Lung (tissue), 12 donors: ENCODE measurements around the gene GYS1. TPM values are rescaled to one million over a fixed set of nuclear protein-coding genes. Genes with fewer than 3 reads are reported as not detected.

Source experiments
- ATAC-seq: fragments of 200-7000 bp; cut with Tn5 transposase; one replicate; pipeline ENCODE4 v1.9.1; 2020; ENCODE audit warnings: moderate number of reproducible peaks; ENCODE audit not compliant: insufficient read depth, low FRiP score
- DNase-seq, 3 donors: peaks; one replicate each; pipeline ENCODE4 v3.0.0-alpha.2; 2013 to 2017
- H3K27ac ChIP-seq, 2 donors: one replicate each; pipeline ENCODE4 v1.5.1; 2013; ENCODE audit warnings: mild to moderate bottlenecking in 2 of 2, moderate library complexity in 2 of 2, control low read depth in 1 of 2, inconsistent platforms in 1 of 2, low read depth in 1 of 2, low read length in 1 of 2
- H3K27me3 ChIP-seq, 3 donors: one replicate each; pipeline ENCODE4 v1.5.1; 2013; ENCODE audit warnings: low read length in 2 of 3; ENCODE audit not compliant: control insufficient read depth in 3 of 3, insufficient read depth in 3 of 3
- H3K36me3 ChIP-seq, 4 donors: one replicate each; pipeline ENCODE4 v1.5.1; 2013; ENCODE audit warnings: low read length in 4 of 4, mild to moderate bottlenecking in 1 of 4, moderate library complexity in 1 of 4; ENCODE audit not compliant: control insufficient read depth in 4 of 4, insufficient read depth in 4 of 4
- H3K4me1 ChIP-seq, 5 donors: one replicate each; pipeline ENCODE4 v1.5.1; 2013; ENCODE audit warnings: low read length in 5 of 5, mild to moderate bottlenecking in 2 of 5, moderate library complexity in 1 of 5; ENCODE audit not compliant: control insufficient read depth in 5 of 5, insufficient read depth in 5 of 5
- H3K4me3 ChIP-seq: one replicate; pipeline ENCODE4 v1.5.1; 2013; ENCODE audit warnings: mild to moderate bottlenecking, control low read depth, moderate library complexity
- H3K9ac ChIP-seq, 2 donors: one replicate each; pipeline ENCODE4 v1.5.1; 2013; ENCODE audit warnings: low read length in 2 of 2, control low read depth in 1 of 2; ENCODE audit not compliant: insufficient read depth in 1 of 2
- H3K9me3 ChIP-seq, 4 donors: one replicate each; pipeline ENCODE4 v1.5.1; 2013; ENCODE audit warnings: low read length in 3 of 4, mild to moderate bottlenecking in 1 of 4, moderate library complexity in 1 of 4; ENCODE audit not compliant: control insufficient read depth in 4 of 4, insufficient read depth in 3 of 4
- WGBS, 2 donors: extraction: QIAGEN DNeasy Blood & Tissue Kit; methylation state at CpG; one replicate each; pipeline ENCODE4 v1.1.7; 2013; 5-methylcytosine and 5-hydroxymethylcytosine counted together
- polyA plus RNA-seq, 2 donors: library from polyadenylated mRNA; stranded (reverse); fragments of 200-250 nt; gene quantifications; one replicate each; pipeline ENCODE4 v1.2.1, GENCODE V29; 2013
- total RNA-seq, 2 donors: library from RNA; depleted of rRNA in 1 of 2; stranded (reverse); fragments of >200 nt in 1 of 2; gene quantifications; one replicate each; pipeline ENCODE4 v1.2.1, GENCODE V29; 2014 to 2021
- TF ChIP-seq, protein P1 (sequence below): IDR thresholded peaks from 2 replicates; pipeline ENCODE4 v1.5.1; 2012; ENCODE audit warnings: mild to moderate bottlenecking; ENCODE audit errors: control extremely low read depth, extremely low read depth
- donor health status: control.
- donor health status: control.
- donor health status: Bipolar disorder and iron deficiency.
- donor health status: healthy.
- donor health status: DM: yes; HTN: yes; CAD: no.

The GYS1 gene
- total and polyA plus RNA-seq, 4 donors = 22.7 to 49.7 (median 31.9) TPM

DNA sequence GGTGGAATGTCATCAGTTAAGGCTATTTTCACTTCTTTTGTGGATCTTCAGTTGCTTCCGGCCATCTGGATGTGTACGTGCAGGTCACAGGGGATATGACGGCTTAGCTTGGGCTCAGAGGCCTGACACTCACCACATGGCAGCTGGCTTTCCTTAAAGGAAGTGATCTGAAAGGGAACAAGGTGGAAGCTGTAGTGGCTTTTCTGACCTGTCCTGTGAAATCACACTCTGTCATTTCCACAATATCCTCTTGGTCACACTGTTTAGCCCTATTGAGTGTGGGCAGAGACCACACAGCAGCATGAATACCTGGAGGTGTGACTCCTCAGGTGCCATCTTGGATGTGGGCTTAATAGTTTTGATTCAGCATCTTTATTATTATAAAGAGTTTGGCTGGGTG is 43.0 kb downstream of the GYS1 start:
- H3K9ac ChIP-seq = no peak overlapping the region
- H3K36me3 ChIP-seq = no peaks in the 10 kb centered on the region
- no peak overlapping the region for H3K27ac ChIP-seq
- H3K9me3 ChIP-seq = no peaks in the 10 kb centered on the region
- ATAC-seq (no peak), DNase-seq (peak in 2 of 3 donors; percentile 38 to 55)
- TF ChIP-seq, protein P1, sequence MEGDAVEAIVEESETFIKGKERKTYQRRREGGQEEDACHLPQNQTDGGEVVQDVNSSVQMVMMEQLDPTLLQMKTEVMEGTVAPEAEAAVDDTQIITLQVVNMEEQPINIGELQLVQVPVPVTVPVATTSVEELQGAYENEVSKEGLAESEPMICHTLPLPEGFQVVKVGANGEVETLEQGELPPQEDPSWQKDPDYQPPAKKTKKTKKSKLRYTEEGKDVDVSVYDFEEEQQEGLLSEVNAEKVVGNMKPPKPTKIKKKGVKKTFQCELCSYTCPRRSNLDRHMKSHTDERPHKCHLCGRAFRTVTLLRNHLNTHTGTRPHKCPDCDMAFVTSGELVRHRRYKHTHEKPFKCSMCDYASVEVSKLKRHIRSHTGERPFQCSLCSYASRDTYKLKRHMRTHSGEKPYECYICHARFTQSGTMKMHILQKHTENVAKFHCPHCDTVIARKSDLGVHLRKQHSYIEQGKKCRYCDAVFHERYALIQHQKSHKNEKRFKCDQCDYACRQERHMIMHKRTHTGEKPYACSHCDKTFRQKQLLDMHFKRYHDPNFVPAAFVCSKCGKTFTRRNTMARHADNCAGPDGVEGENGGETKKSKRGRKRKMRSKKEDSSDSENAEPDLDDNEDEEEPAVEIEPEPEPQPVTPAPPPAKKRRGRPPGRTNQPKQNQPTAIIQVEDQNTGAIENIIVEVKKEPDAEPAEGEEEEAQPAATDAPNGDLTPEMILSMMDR = no peak
- H3K4me1 ChIP-seq = peaks cover 0 to 2% (median 0%) of the 10 kb centered on the region in 5 donors
- WGBS, 2 donors = 60 to 74% methylated on average over 3 of the region's 3 CpGs
- no peak overlapping the region for H3K4me3 ChIP-seq
- H3K27me3 ChIP-seq = no peaks in the 10 kb centered on the region

DNA sequence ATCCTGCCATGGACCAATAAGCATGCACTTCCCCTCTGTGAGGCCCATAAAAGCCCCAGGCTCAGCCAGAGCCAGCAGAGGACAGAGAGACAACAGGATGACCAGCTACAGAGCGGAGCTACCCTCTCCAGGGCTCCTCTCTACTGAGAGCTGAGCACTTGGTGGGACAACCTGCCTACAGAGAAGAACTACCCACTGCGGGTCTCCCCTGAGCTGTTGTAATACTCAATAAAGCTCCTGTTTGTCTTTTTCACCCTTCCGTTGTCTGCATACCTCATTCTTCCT is 45.9 kb downstream of the GYS1 start:
- Histone ChIP-seq H3K27ac (no peak overlapping the region), H3K36me3 (no peaks in the 10 kb centered on the region), H3K4me3 (no peak overlapping the region), H3K9me3 (peaks cover 0 to 2% (median 0%) of the 10 kb centered on the region in 4 donors), H3K9ac (no peak overlapping the region), H3K27me3 (no peaks in the 10 kb centered on the region), H3K4me1 (peaks cover 0 to 2% (median 0%) of the 10 kb centered on the region in 5 donors)
- ATAC-seq = no peak
- DNase-seq = no peak
- 96 to 100% methylated on average over 3 of the region's 3 CpGs for WGBS, 2 donors
- TF ChIP-seq, protein P1 = no peak

DNA sequence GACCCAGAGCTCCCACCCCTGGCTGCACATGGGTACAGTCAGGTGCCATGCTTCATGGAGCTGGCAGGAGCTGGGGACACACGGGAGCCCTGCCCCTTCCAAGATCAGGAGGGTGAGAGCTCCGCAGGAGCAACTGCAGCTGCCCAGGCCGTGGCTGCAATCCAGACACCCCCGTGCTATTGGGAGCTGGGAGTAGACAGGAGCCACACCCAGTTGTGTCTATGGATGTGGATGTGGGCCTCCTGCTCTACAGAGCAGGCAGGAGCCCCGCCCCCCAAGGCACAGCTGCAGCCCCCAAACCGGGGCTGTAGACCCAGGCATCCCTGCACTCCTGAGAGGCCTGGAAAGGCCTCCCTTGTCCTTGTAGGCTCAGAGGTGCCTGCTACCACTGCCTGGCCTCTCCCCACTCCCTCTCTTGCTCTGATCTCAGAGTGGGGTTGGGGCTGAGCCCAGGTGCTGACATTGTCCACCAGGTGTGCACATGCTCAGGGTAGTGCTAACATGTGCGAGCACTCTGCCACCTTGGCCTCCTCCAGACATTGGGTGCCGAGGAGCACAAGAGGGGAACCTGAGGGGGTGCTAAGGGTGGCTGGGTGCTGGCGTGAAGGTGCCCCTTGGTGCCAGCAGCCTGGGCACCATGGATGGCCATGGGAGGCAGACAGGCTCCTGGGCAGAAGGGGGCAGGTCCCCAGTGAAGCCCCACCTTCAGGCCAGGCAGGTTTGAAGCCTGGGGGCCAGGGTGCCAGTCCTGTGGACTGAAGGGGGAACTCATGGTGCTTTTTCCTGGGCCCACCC is 46.4 kb downstream of the GYS1 start:
- WGBS, 2 donors = 75 to 85% methylated on average over 9 of the region's 9 CpGs
- H3K4me3 ChIP-seq = no peak overlapping the region
- TF ChIP-seq, protein P1 = no peak
- H3K9me3 ChIP-seq = peaks cover 0 to 2% (median 0%) of the 10 kb centered on the region in 4 donors
- ATAC-seq = no peak
- H3K27ac ChIP-seq = no peak overlapping the region
- no peaks in the 10 kb centered on the region for H3K36me3 ChIP-seq
- no peak for DNase-seq
- H3K9ac ChIP-seq = no peak overlapping the region
- no peaks in the 10 kb centered on the region for H3K27me3 ChIP-seq
- peaks cover 0 to 2% (median 0%) of the 10 kb centered on the region in 5 donors for H3K4me1 ChIP-seq
